B cell (primary cell): ENCODE measurements around the gene HSD3B1. TPM values are rescaled to one million over a fixed set of nuclear protein-coding genes. Genes with fewer than 3 reads are reported as not detected.

Experiments used
- ATAC-seq: fragments of 200-7000 bp; cut with Tn5 transposase; one replicate; pipeline ENCODE4 v1.10.0; 2021; ENCODE audit warnings: low read depth, mild to moderate bottlenecking, moderate number of reproducible peaks, moderate library complexity
- CTCF ChIA-PET: fragments of 350-600 bp; sonication (Branson Sonifier 250); formaldehyde crosslinking; loops from one replicate; lab custom pipeline; 2021; ENCODE audit warnings: antibody characterized with exemption, inconsistent platforms; lab: Charles Lee
- POLR2A ChIA-PET: fragments of 350-600 bp; sonication (Branson Sonifier 250); formaldehyde crosslinking; loops from one replicate; lab custom pipeline; 2021; ENCODE audit warnings: antibody characterized with exemption; lab: Charles Lee
- DNase-seq: peaks from one replicate; pipeline ENCODE4 v3.0.0; 2013
- H2AFZ ChIP-seq: 2 replicates; pipeline ENCODE4 v1.6.1; 2012; ENCODE audit warnings: mild to moderate bottlenecking, low read depth, low read length; ENCODE audit not compliant: insufficient read depth, poor library complexity, severe bottlenecking
- H3K27ac ChIP-seq, 2 donors: 1 replicate in 1 of 2; 2 replicates in 1 of 2; pipeline ENCODE4 v1.5.1; 2012 to 2013; ENCODE audit warnings: low read length in 2 of 2, mild to moderate bottlenecking in 2 of 2, moderate library complexity in 1 of 2
- H3K27me3 ChIP-seq, 4 experiments: fragments of 200-600 bp in 1 of 4; sonication (generic) in 1 of 4; replicated peaks in 1 of 4; 1 replicate in 2 of 4; 2 replicates in 2 of 4; pipeline versions ENCODE4 v1.6.1 to v1.7.0; 2013 to 2016; ENCODE audit warnings: low read length in 3 of 4, mild to moderate bottlenecking in 2 of 4, mixed read lengths in 1 of 4, moderate library complexity in 1 of 4; ENCODE audit not compliant: insufficient read depth in 4 of 4, control insufficient read depth in 3 of 4; ENCODE audit errors: control extremely low read depth in 1 of 4
- H3K36me3 ChIP-seq, 2 experiments: replicated peaks in 1 of 2; 1 replicate in 1 of 2; 2 replicates in 1 of 2; pipeline versions ENCODE4 v1.6.1 to v1.7.1; 2013; ENCODE audit warnings: low read length in 1 of 2; ENCODE audit not compliant: insufficient read depth in 2 of 2, control insufficient read depth in 1 of 2; ENCODE audit errors: control extremely low read depth in 1 of 2, extremely low read depth in 1 of 2
- H3K4me1 ChIP-seq, 2 donors: fragments of 200-600 bp in 1 of 2; sonication (generic) in 1 of 2; 1 replicate in 1 of 2; 2 replicates in 1 of 2; pipeline versions ENCODE4 v1.5.1 to v1.6.1; 2013 to 2017; ENCODE audit warnings: low read length in 2 of 2; ENCODE audit not compliant: control insufficient read depth in 2 of 2, insufficient read depth in 2 of 2
- H3K4me2 ChIP-seq: replicated peaks from 2 replicates; pipeline ENCODE3; 2012; ENCODE audit warnings: mild to moderate bottlenecking, low read depth, low read length; ENCODE audit not compliant: poor library complexity, severe bottlenecking
- H3K4me3 ChIP-seq, 5 experiments: fragments of 200-600 bp in 1 of 5; sonication (generic) in 1 of 5; 1 replicate in 3 of 5; 2 replicates in 2 of 5; pipeline versions ENCODE4 v1.5.1 to v1.7.0; 2011 to 2016; ENCODE audit warnings: low read length in 4 of 5, mild to moderate bottlenecking in 4 of 5, low read depth in 2 of 5, control low read depth in 1 of 5, moderate library complexity in 1 of 5; ENCODE audit not compliant: insufficient read depth in 1 of 5; ENCODE audit errors: control extremely low read depth in 1 of 5, extremely low read depth in 1 of 5
- H3K79me2 ChIP-seq: fragments of 200-600 bp; sonication (generic); one replicate; pipeline ENCODE4 v1.6.0; 2016; ENCODE audit warnings: low read length; ENCODE audit not compliant: control insufficient read depth, insufficient read depth
- H3K9ac ChIP-seq: fragments of 200-600 bp; sonication (generic); 2 replicates; pipeline ENCODE4 v1.6.1; 2017; ENCODE audit warnings: mild to moderate bottlenecking, low read length, moderate library complexity
- H3K9me3 ChIP-seq, 3 donors: one replicate each; pipeline versions ENCODE4 v1.6.1 to v1.7.1; 2013; ENCODE audit warnings: low read length in 2 of 3; ENCODE audit not compliant: control insufficient read depth in 2 of 3, insufficient read depth in 1 of 3; ENCODE audit errors: control extremely low read depth in 1 of 3
- H4K20me1 ChIP-seq: 2 replicates; pipeline ENCODE4 v1.6.0; 2012; ENCODE audit warnings: mild to moderate bottlenecking, low read length; ENCODE audit not compliant: insufficient read depth, control insufficient read depth, poor library complexity, severe bottlenecking
- H3K27ac Mint-ChIP-seq: one replicate; pipeline ENCODE4 v1.8.0; 2021; ENCODE audit warnings: mixed read lengths
- H3K27me3 Mint-ChIP-seq: one replicate; pipeline ENCODE4 v1.8.0; 2021; ENCODE audit warnings: mixed read lengths
- H3K4me1 Mint-ChIP-seq: one replicate; pipeline ENCODE4 v1.8.0; 2021; ENCODE audit warnings: mixed read lengths
- H3K4me3 Mint-ChIP-seq: one replicate; pipeline ENCODE4 v1.8.0; 2021; ENCODE audit warnings: mixed read lengths
- H3K9me3 Mint-ChIP-seq: one replicate; pipeline ENCODE4 v1.8.0; 2022; ENCODE audit warnings: mixed read lengths; ENCODE audit not compliant: insufficient read depth
- CTCF ChIP-seq: fragments of 200-600 bp; IDR thresholded peaks from one replicate; pipeline ENCODE4 v1.8.0; 2022; ENCODE audit warnings: antibody characterized with exemption, mild to moderate bottlenecking
- EZH2 ChIP-seq: IDR thresholded peaks from 2 replicates; pipeline ENCODE4 v1.6.1; 2012; ENCODE audit warnings: borderline replicate concordance, low read depth, mild to moderate bottlenecking, moderate library complexity, low read length; ENCODE audit not compliant: insufficient read depth, poor library complexity, severe bottlenecking
- WGBS: methylation state at CpG from one replicate; pipeline ENCODE4 v1.1.5; 2013; ENCODE audit warnings: missing lambda C conversion rate; ENCODE audit not compliant: insufficient coverage; 5-methylcytosine and 5-hydroxymethylcytosine counted together
- intact Hi-C: fragments of 100-400 bp; cut with micrococcal nuclease; formaldehyde crosslinking; loops from one replicate; pipeline ENCODE4 v1.10.0; 2022
- polyA plus RNA-seq: library from polyadenylated mRNA; depleted of rRNA; stranded (reverse); fragments of >200 nt; gene quantifications from 2 replicates; pipeline ENCODE4 v1.2.3, GENCODE V29; 2012
- total RNA-seq, 2 donors: library from RNA; stranded (reverse); fragments of 120-200 nt in 1 of 2; gene quantifications; 1 replicate in 1 of 2; 2 replicates in 1 of 2; pipeline versions ENCODE4 v1.2.3 to v1.2.4, GENCODE V29; 2013 to 2022

The HSD3B1 gene
- total and polyA plus RNA-seq, 2 donors (not counting 1 experiment from before 2014, with no cell fraction given), result not detected

GRCh38 chr1:119546641-119547040 is 39.6 kb downstream of the HSD3B1 start:
- TF ChIP-seq EZH2 (no peak), CTCF (no peak)
- no peak overlapping the region for H3K9ac ChIP-seq
- no CpG with 5 or more reads among the region's 1 CpG for WGBS
- H3K9me3 Mint-ChIP-seq, result no peaks in the 10 kb centered on the region
- H3K36me3 ChIP-seq, result no peaks in the 10 kb centered on the region
- H2AFZ ChIP-seq, result no peak overlapping the region
- H3K27ac ChIP-seq, result no peak overlapping the region
- no peaks in the 10 kb centered on the region for H4K20me1 ChIP-seq
- no peaks in the 10 kb centered on the region for H3K79me2 ChIP-seq
- intact Hi-C loops, result no loop called here
- POLR2A ChIA-PET, result no interaction called here
- no peak overlapping the region for H3K4me3 ChIP-seq
- DNase-seq, result no peak
- no peaks in the 10 kb centered on the region for H3K9me3 ChIP-seq
- H3K27me3 ChIP-seq, result peaks cover 0 to 5% (median 2%) of the 10 kb centered on the region in 4 experiments
- ATAC-seq, result no peak
- H3K4me1 Mint-ChIP-seq, result no peaks in the 10 kb centered on the region
- H3K27ac Mint-ChIP-seq, result no peak overlapping the region
- no peaks in the 10 kb centered on the region for H3K4me1 ChIP-seq
- no peak overlapping the region for H3K4me3 Mint-ChIP-seq
- H3K4me2 ChIP-seq, result no peak overlapping the region
- peaks cover 17% of the 10 kb centered on the region for H3K27me3 Mint-ChIP-seq
- CTCF ChIA-PET, result interaction anchor here (1.4 kb wide), 1 partner anchor 9 kb away, joined by 3 read pairs; no protein-coding TSS in a partner anchor

- Histone ChIP-seq H3K4me3 (no peak overlapping the region), H3K36me3 (no peaks in the 10 kb centered on the region), H3K4me1 (peaks cover 0 to 3% of the 10 kb centered on the region in 2 donors), H2AFZ (no peak overlapping the region), H3K9ac (no peak overlapping the region), H3K9me3 (no peaks in the 10 kb centered on the region), H3K79me2 (no peaks in the 10 kb centered on the region), H3K27ac (no peak overlapping the region), H4K20me1 (no peaks in the 10 kb centered on the region), H3K4me2 (no peak overlapping the region), H3K27me3 (peaks cover 0 to 5% (median 2%) of the 10 kb centered on the region in 4 experiments)
- ChIA-PET CTCF (interaction anchor here (3.4 kb wide), 1 partner anchor 129 kb away, joined by 25 read pairs; no protein-coding TSS in a partner anchor), POLR2A (no interaction called here)
- Mint-ChIP-seq H3K27me3 (peaks cover 14% of the 10 kb centered on the region), H3K9me3 (no peaks in the 10 kb centered on the region), H3K4me3 (no peak overlapping the region), H3K27ac (no peak overlapping the region), H3K4me1 (no peaks in the 10 kb centered on the region)
- no peak for DNase-seq
- ATAC-seq, result no peak
- no peak for TF ChIP-seq CTCF
- no peak for TF ChIP-seq EZH2
- intact Hi-C loops, result no loop called here
- WGBS, result 100% methylated on average over 1 of the region's 1 CpG
These were observed 40.3 kb downstream of the HSD3B1 start for GRCh38 chr1:119547306-119547705.
